GM19372 (cell line): Measurements from ENCODE around the gene TRIM66.

Experiments used
- ATAC-seq: cut with Tn5 transposase; IDR thresholded peaks from one replicate; pipeline ENCODE4 v1.9.1; 2021; ENCODE audit warnings: mild to moderate bottlenecking, low read depth, moderate library complexity; ENCODE audit not compliant: unreplicated experiment

TRIM66 gene

GRCh38 chr11:8717544-8717875 is 35.0 kb upstream of the TRIM66 start:
- no peak for ATAC-seq

- no peak for ATAC-seq
These were observed 33.0 kb upstream of the TRIM66 start for GRCh38 chr11:8715501-8715900.

- ATAC-seq: no peak
These were observed 32.3 kb upstream of the TRIM66 start for GRCh38 chr11:8714622-8715225.

GRCh38 chr11:8713760-8714454 is 31.4 kb upstream of the TRIM66 start:
- ATAC-seq: no peak

GRCh38 chr11:8712506-8712905 is 30.0 kb upstream of the TRIM66 start:
- no peak for ATAC-seq

- ATAC-seq: no peak
These were observed 29.5 kb upstream of the TRIM66 start for GRCh38 chr11:8711895-8712442.

GRCh38 chr11:8709777-8710176 is 27.3 kb upstream of the TRIM66 start:
- no peak for ATAC-seq

GRCh38 chr11:8709002-8709672 is 26.7 kb upstream of the TRIM66 start:
- ATAC-seq: no peak

- no peak for ATAC-seq
These were observed 25.2 kb upstream of the TRIM66 start for GRCh38 chr11:8707541-8708191.

GRCh38 chr11:8706673-8707432 is 24.4 kb upstream of the TRIM66 start:
- ATAC-seq: no peak

- ATAC-seq: no peak
These were observed 22.7 kb upstream of the TRIM66 start for GRCh38 chr11:8705146-8705545.

GRCh38 chr11:8704136-8704535 is 21.7 kb upstream of the TRIM66 start:
- ATAC-seq: no peak

GRCh38 chr11:8702598-8702915 is 20.1 kb upstream of the TRIM66 start:
- ATAC-seq: no peak

- no peak for ATAC-seq
These were observed 19.6 kb upstream of the TRIM66 start for GRCh38 chr11:8701891-8702597.

- no peak for ATAC-seq
These were observed 17.4 kb upstream of the TRIM66 start for GRCh38 chr11:8699903-8700302.

GRCh38 chr11:8698917-8699441 is 16.5 kb upstream of the TRIM66 start:
- ATAC-seq: no peak

GRCh38 chr11:8698379-8698851 is 15.9 kb upstream of the TRIM66 start:
- ATAC-seq: no peak

GRCh38 chr11:8697054-8697453 is 14.6 kb upstream of the TRIM66 start:
- no peak for ATAC-seq

- ATAC-seq: no peak
These were observed 11.7 kb upstream of the TRIM66 start for GRCh38 chr11:8694137-8694536.

GRCh38 chr11:8693555-8693954 is 11.1 kb upstream of the TRIM66 start:
- ATAC-seq: no peak
